ACC112 (cell line): Measurements from ENCODE around the gene TNFRSF25.
A peak's percentile ranks its signal among the peaks of the same experiment; 100 is the strongest.
"Not testable (repeated sequence)": the region's sequence is repeated elsewhere in the genome, so short reads cannot be mapped to it uniquely, and the experiment has no call there.

Experiments
- H2AFZ ChIP-seq: fragments of 200-600 bp; sonication (generic); one replicate; pipeline ENCODE4 v1.6.0; 2017; ENCODE audit warnings: antibody characterized with exemption, low read length; ENCODE audit not compliant: unreplicated experiment
- H3K27ac ChIP-seq: fragments of 200-600 bp; sonication (generic); 2 replicates; pipeline ENCODE4 v1.5.1; 2014; ENCODE audit warnings: low read depth, mild to moderate bottlenecking, antibody characterized with exemption, low read length, moderate library complexity
- H3K27me3 ChIP-seq: fragments of 200-600 bp; sonication (generic); 2 replicates; pipeline ENCODE4 v1.6.1; 2014; ENCODE audit warnings: mild to moderate bottlenecking, antibody characterized with exemption, low read length, moderate library complexity, mixed read lengths; ENCODE audit not compliant: insufficient read depth
- H3K36me3 ChIP-seq: fragments of 200-600 bp; sonication (generic); 2 replicates; pipeline ENCODE4 v1.6.1; 2016; ENCODE audit warnings: mild to moderate bottlenecking, antibody characterized with exemption, low read length, moderate library complexity, mixed read lengths; ENCODE audit not compliant: insufficient read depth
- H3K4me1 ChIP-seq: fragments of 200-600 bp; sonication (generic); one replicate; pipeline ENCODE4 v1.6.1; 2016; ENCODE audit warnings: low read length, mixed read lengths; ENCODE audit not compliant: insufficient read depth, unreplicated experiment, control insufficient read depth
- H3K4me3 ChIP-seq: fragments of 200-600 bp; sonication (generic); 2 replicates; pipeline ENCODE4 v1.5.1; 2014; ENCODE audit warnings: mild to moderate bottlenecking, low read depth, low read length
- H3K79me2 ChIP-seq: fragments of 200-600 bp; sonication (generic); one replicate; pipeline ENCODE4 v1.6.0; 2016; ENCODE audit warnings: low read length; ENCODE audit not compliant: control insufficient read depth, unreplicated experiment, insufficient read depth

Gene TNFRSF25

DNA sequence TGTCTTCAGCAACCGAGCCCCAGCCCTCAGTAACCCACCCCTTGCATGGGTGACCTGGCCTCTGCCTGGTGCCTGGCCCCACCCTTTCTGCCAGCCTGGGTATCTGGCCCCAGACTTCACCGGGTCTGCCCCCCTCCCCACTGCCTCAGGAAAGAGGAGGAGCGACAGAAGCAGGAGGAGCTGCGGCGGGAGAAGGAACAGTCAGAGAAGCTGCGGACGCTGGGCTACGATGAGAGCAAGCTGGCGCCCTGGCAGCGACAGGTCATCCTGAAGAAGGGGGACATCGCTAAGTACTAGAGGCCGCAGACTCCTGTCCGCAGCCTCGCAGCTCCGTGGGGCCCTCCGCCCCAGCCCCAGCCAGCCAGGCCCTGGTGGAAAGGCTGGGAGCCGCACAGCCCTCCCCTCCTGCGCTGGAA lies 6.1 kb downstream of the TNFRSF25 start:
- Histone ChIP-seq H3K27me3 (peaks cover 5% of the 10 kb centered on the region), H2AFZ (no peak overlapping the region), H3K36me3 (peaks cover 22% of the 10 kb centered on the region; the same call in 1 of the 2 replicates), H3K4me3 (no peak overlapping the region), H3K4me1 (no peaks in the 10 kb centered on the region), H3K79me2 (no peaks in the 10 kb centered on the region), H3K27ac (no peak overlapping the region)

DNA sequence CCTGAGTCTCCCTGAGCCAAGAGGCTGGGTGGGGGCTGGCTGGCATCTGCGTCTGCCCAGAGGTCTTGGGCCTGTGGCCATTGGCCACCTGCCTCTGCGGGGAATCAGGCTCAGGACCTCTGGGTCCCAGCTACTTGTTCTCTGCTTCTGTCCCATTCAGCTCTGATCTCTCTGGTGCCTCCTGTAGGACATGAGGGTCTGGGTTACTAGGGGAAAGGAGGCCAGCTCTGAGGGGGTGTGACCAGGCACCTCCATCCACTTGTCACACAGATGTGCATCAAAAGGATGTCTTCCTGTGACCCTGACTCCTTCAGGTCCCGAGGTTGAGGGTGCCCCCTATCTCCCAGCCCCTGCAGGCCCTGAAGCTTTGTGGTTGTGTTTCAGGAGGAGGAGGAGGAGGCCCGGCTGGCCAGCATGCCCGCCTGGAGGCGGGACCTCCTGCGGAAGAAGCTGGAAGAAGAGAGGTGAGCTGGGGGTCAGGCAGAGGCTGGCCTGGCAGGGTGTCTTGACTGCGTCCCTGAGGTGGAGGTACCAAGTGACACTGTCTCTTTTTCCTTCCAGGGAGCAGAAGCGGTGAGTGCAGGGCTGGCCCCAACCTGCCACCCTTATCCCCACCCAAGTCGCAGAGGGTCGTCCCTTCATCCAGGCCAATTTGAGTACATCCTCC lies 9.0 kb downstream of the TNFRSF25 start:
- peaks cover 22% of the 10 kb centered on the region for H3K27me3 ChIP-seq
- H3K4me3 ChIP-seq = no peak overlapping the region
- H3K79me2 ChIP-seq = no peaks in the 10 kb centered on the region

DNA sequence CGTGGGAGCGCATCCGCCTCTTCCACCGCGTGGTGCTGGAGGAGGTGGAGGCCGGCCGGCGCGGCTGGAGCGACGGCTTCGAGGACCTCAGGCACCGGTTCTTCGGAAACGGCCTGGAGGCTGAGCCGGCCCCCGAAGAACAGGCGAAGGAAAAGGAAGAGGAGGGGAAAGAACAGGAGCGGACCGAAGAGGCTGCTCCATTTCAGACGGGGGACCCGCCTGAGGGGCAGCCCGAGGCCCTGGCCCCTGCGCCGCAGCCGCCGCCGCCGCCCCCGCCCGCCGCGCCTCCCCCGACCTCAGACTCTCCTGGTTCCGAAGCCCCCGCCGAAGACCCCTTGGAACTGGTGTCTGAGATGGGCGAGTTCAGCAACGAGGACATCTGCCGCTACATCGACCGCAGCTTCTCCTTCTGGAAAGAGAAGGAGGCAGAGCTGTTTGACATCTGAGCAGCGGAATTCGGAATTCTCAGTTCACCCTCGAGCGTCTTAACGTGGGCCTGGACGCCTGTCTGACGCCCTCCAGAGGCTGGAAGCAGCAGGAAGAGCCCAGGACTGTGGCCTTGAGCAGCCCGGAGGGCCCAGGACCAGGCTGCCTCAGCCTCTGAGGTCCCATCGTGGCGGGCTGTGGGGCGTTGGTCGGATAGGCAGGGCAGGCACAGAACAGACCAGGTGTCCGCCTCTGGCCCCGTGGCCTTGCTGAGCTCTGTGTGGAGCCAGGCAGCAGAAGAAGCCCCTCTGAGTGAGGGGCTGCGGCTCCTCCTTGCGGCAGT lies 10.0 kb downstream of the TNFRSF25 start:
- H3K36me3 ChIP-seq, H3K27ac ChIP-seq, H2AFZ ChIP-seq, H3K4me1 ChIP-seq, H3K4me3 ChIP-seq, H3K79me2 ChIP-seq: not testable (repeated sequence)
- peaks cover 28% of the 10 kb centered on the region for H3K27me3 ChIP-seq

More for the DNA sequence above, 9.0 kb downstream of the TNFRSF25 start:
- H2AFZ ChIP-seq = no peak overlapping the region
- no peak overlapping the region for H3K27ac ChIP-seq
- H3K36me3 ChIP-seq = peaks cover 10% of the 10 kb centered on the region; the same call in 1 of the 2 replicates
- no peaks in the 10 kb centered on the region for H3K4me1 ChIP-seq

DNA sequence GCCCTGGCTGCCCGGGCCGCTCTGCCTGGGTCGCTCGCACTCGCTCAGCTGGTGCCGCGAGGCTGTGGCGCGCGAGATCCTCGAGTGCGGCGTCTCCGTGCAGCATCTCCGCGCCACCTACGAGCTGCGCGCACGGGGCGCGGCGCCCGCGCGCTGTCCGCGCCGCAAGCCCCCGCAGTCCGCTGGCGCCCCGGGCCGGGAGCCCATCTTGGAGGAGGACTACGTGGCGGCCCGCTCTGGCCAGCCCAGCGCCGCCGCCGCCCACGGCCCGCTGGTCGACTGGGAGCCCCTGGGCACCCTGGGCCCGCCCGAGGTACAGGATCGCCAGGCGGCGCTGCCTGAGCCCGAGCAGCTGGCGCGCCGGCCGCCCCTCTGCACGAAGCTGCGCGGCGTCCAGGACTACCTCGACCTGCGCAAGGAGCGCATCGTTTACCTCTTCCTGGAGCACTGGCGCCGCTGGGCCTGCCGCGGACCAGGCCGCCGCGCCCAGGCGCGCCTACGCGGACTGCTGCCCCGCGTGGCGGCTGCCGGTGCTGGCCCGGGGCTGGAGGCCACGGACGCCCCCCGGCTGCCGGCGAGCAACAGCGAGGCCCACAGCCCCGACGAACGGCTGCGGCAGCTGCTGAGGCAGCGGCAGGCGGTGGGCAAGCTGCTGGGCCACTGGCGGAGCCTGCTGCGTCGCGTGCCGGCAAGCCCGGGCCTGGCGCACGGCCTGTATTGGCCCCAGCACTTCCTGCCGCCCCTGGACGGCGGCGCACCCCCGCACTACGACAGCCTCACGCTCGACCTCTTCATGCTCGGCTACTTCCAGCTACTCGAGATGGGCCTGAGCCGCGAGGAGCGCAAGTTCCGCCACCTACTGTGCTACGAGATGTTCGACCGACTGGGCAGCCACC lies 10.9 kb downstream of the TNFRSF25 start:
- H3K36me3 ChIP-seq = no peaks in the 10 kb centered on the region
- no peaks in the 10 kb centered on the region for H3K79me2 ChIP-seq
- no peak overlapping the region for H2AFZ ChIP-seq
- 0 out of 2 replicates have a peak overlapping the region, but pooled peaks have one; percentile 21 for H3K4me3 ChIP-seq
- H3K27me3 ChIP-seq = peaks cover 37% of the 10 kb centered on the region
- no peak overlapping the region for H3K27ac ChIP-seq
- H3K4me1 ChIP-seq = no peaks in the 10 kb centered on the region

DNA sequence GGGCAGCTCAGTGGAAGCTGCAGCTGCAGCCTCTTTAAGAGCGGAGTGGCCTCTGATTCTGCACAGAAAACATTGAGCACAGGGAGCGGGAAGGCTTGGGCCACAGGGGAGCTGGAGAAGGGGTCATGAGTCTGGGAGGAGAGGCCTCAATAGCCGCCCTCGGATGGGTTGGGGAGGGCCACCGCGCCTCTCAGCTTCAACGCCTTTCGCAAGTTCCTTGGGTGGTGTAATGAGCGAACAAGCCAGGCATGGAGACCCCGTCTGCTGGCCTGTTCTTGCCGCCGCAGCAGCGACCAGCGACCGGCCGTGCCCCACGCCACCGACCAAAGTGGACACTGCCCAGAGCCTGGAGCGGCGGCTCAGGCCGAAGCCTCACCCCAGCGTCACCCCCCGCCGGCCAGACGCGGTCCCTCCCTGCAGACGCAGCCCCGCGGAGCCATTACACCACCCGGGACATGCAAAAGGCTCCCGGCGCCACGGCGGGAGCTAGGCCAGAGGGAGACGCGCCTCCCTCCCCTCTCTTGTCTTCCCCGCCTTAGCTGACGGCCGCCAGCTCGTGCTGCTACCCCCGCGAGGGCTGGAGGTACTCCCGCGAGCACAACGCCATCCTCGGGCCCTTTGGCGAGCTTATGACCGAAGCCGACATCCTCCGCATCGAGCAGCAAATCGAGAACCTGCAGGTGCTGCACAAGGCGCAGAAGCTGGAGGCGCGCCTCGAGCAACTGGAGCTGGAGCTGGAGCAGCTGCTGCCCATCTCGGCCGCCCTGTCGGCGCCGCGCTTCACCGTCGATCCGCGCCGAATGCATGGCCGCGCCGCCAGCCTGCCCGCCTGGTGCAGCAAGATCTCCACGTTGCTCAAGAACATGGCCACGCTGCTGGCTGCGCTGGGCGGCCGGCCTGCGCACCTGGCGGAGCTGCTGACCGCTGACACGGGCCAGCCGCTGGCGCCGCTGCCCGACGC lies 11.8 kb downstream of the TNFRSF25 start:
- H3K27me3 ChIP-seq = peaks cover 46% of the 10 kb centered on the region
- not testable (repeated sequence) for H3K4me1 ChIP-seq

DNA sequence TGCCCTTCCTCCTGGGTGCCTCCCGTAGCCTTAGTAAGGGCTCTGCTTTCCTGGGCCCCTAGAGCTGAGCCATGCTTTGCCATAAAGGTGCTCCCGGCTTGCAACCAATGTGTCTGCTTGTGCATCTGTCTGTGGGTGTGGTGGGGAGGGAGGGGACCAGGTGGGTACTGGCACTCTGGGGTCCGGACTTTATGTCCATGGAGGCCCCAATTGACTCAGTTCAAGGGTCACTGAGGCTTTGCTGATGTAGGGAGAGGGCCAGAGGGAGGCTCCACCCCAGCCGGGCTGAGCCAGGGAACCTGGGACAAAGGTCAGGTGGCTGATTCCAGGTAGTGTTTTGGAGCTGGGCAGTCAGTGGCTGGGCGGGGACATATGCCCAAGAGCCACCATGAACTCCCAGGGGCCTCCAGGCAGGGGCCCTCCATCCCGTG lies 15.0 kb downstream of the TNFRSF25 start:
- H3K4me3 ChIP-seq = no peak overlapping the region
- H3K27ac ChIP-seq = no peak overlapping the region
- peaks cover 72% of the 10 kb centered on the region for H3K27me3 ChIP-seq
- H2AFZ ChIP-seq = no peak overlapping the region
- no peaks in the 10 kb centered on the region for H3K79me2 ChIP-seq
- H3K36me3 ChIP-seq = no peaks in the 10 kb centered on the region
- H3K4me1 ChIP-seq = no peaks in the 10 kb centered on the region

More for the DNA sequence above, 11.8 kb downstream of the TNFRSF25 start:
- not testable (repeated sequence) for H3K79me2 ChIP-seq, H3K36me3 ChIP-seq, H2AFZ ChIP-seq, H3K27ac ChIP-seq
- H3K4me3 ChIP-seq = 0 out of 2 replicates have a peak overlapping the region, but pooled peaks have one; percentile 21

DNA sequence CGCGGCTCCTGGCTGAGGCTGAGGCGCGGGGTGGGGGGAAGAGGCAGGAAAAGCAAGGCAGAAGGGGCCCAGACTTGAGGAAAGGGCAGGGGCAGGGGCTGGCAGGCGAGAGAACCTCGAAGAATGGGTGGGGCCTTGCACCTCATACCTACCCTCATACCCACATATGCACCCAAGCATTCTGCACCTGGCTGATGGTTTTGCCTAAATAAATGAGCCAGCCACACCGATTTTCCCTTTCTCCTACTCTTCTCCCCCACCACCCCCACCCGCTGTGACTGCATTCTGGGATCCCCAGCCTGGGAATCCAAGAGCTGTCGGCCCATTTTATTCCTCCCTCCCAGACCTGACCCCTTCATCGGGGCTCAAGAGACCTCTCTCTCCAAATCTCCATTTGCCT lies 15.5 kb downstream of the TNFRSF25 start:
- not testable (repeated sequence) for H3K4me3 ChIP-seq, H3K79me2 ChIP-seq, H3K4me1 ChIP-seq, H3K36me3 ChIP-seq, H2AFZ ChIP-seq, H3K27ac ChIP-seq
- H3K27me3 ChIP-seq = peaks cover 69% of the 10 kb centered on the region

DNA sequence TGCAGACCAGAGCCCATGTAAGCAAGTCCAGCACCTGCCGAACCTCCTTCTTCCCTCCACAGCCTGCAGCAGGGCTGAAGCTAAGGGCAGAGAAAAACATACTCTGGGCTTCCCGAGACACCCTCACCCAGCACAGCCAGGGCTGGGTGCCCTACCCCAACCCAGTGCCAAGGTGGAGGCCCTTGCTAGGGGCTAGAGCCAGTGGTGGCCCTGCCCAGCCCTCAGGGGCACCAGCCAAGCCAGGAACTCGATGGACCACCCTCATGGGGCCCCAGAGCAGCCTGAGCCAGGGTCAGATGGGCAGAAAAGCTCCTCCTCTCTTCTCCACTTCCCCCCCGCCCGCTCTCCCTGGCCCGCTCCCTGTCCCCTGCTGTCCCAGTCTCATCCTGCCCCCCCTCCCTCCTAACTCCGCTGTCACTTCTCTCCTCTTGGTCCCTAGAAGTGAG lies 15.9 kb downstream of the TNFRSF25 start:
- H3K27ac ChIP-seq = no peak overlapping the region
- H3K79me2 ChIP-seq = no peaks in the 10 kb centered on the region
- no peaks in the 10 kb centered on the region for H3K4me1 ChIP-seq
- peaks cover 67% of the 10 kb centered on the region for H3K27me3 ChIP-seq
- no peak overlapping the region for H2AFZ ChIP-seq
- H3K36me3 ChIP-seq = no peaks in the 10 kb centered on the region
- H3K4me3 ChIP-seq = no peak overlapping the region

DNA sequence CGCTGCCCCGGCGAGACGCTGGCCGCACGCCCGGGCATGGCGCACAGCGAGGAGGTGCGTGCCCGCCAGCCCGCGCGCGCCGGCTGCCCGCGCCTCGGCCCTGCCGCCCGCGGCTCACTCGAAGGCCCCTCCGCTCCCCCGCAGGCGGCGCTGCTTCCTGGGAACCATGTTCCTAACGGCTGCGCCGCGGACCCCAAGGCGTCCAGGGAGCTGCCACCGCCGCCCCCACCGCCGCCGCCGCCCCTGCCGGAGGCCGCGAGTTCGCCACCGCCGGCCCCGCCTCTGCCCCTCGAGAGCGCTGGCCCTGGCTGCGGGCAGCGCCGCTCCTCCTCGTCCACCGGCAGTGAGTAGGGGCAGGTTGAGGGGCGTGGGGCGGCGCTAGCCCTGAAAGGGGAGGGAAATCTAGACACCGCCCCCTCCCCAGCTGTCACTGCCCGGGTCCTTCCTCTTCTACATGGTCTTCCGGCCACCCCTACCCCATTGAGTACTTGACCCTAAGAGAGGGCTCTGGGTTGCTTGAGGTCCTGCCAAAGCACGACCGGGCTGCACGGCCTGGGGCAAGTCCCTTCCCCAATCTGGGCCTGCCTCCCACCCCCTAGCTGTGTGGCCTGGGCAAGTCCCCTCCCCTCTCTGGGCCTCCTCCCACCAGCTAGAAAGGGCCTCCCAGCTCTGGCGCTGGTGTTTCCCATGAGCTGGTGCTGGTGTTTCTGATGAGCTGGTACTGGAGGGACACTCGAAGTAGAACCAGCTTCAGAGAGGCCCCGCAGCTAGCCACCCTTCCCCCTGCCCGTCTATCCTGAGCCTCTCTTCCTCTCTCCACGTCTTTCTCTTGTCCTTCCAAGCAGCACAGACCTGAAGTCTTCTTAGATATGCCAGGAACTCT lies 17.0 kb downstream of the TNFRSF25 start:
- no peaks in the 10 kb centered on the region for H3K4me1 ChIP-seq

More for the DNA sequence above, 17.0 kb downstream of the TNFRSF25 start:
- H3K27me3 ChIP-seq = peaks cover 62% of the 10 kb centered on the region
- no peaks in the 10 kb centered on the region for H3K36me3 ChIP-seq
- no peak overlapping the region for H3K4me3 ChIP-seq
- no peaks in the 10 kb centered on the region for H3K79me2 ChIP-seq
- no peak overlapping the region for H3K27ac ChIP-seq
- H2AFZ ChIP-seq = no peak overlapping the region
